T follicular helper cell (primary cell): Measurements from ENCODE around the gene ARHGEF35.
"Not testable (repeated sequence)": the region's sequence is repeated elsewhere in the genome, so short reads cannot be mapped to it uniquely, and the experiment has no call there.

Source experiments
- DNase-seq: peaks from one replicate; pipeline ENCODE4 v3.0.0-alpha.2; 2020; ENCODE audit warnings: low read depth
- total RNA-seq, 2 experiments: gene quantifications; one replicate each; lab custom pipeline; 2026; lab: John Stamatoyannopoulos, UW

The ARHGEF35 gene
- total RNA-seq, result 0.26 to 0.30 reads per million in 2 experiments

- DNase-seq, result peak; percentile 4
These were observed at the start of gene ARHGEF35 for GRCh38 chr7:144195212-144195872. TSS of gene ARHGEF35 (minus strand) at chr7:144195833. CDS start at chr7:144188383, 7,450 bp downstream.

GRCh38 chr7:144245372-144245771, 49.7 kb upstream of the ARHGEF35 start:
- DNase-seq, result not testable (repeated sequence)

GRCh38 chr7:144239365-144239764, 43.7 kb upstream of the ARHGEF35 start, which contains the start of gene OR2A42:
TSS of gene OR2A42 (minus strand) at chr7:144239605. CDS start at chr7:144232843, 6,762 bp downstream.
- DNase-seq, result not testable (repeated sequence)

GRCh38 chr7:144238530-144239082, 43.0 kb upstream of the ARHGEF35 start:
- not testable (repeated sequence) for DNase-seq

- not testable (repeated sequence) for DNase-seq
These were observed 37.4 kb upstream of the ARHGEF35 start for GRCh38 chr7:144233039-144233438.

DNA sequence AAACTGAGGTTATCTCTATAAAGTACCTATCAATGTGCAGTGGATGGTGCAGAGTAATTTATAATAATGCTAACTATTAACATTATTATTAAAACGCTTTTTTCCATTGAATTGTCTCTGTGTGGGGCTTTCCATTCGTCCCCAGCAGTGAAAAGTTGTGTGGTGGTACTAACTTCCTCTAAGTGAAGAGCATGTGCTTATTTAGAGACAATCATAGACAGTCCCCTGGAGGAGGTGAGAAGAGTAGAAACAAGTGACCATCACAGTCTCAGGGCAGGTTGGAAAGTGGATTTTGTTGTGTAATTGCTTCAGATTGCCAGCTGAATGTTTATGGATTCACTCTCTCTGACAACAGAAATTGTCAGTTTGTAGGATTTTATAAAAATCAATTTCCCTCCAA, 35.4 kb upstream of the ARHGEF35 start:
- not testable (repeated sequence) for DNase-seq

DNA sequence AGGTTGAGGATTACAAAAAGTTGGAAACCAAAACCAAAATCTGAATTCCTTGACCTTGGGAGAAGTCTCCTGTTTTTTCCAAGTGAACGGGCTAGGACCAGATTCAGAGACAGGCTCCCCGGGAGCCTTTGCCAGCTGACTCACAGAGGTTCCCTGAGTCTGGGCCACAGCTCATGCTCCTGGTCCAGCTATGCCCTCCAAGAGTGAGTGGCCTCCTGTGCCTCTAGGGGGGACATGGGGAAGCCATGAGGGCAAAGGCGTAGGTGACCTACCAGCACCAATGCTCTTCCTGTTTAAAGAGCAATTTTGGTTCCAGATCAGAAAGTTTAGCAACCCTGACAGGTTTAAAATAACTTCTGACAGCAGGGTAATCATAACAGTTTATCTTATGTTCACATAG, 33.2 kb upstream of the ARHGEF35 start:
- DNase-seq, result not testable (repeated sequence)

DNA sequence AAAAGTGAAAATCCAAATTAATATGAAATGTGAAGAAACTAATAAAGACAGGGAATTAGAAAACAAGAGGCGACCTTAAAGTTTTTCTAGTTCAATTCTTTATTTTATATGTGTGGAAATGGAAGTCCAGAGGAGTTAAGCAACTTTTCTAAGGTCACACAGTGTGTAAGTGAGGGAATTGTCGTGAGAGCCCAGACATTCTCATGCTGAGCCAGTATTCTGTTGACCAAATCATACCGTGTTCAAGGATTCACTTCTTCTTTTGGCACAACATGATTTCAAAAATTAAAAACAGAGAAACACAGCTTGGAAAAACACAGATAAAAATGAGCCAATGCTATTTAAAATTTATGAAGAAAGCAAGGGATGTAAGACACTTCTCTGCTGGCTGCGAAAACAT, 31.2 kb upstream of the ARHGEF35 start:
- not testable (repeated sequence) for DNase-seq

GRCh38 chr7:144223675-144224074, 28.0 kb upstream of the ARHGEF35 start:
- DNase-seq, result not testable (repeated sequence)

GRCh38 chr7:144220531-144220930, 24.9 kb upstream of the ARHGEF35 start:
- not testable (repeated sequence) for DNase-seq

DNA sequence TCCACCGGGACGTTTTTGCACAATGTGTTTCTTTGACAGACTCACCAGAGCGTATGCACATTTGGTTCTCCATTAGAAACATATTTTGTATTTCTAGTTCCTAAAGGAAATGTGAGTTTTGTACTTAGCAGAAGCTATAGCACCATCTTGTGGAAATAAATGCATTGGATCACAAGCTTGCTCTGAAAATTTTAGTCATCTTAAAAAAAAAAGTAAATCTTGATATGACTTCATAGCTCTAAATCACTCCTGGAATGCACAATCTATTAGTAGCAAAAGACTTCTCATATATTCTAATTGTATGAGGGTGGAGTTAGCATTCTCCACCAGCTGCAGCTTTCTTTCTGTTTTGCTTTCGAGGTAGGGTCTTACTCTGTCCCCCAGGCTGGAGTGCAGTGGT, 23.5 kb upstream of the ARHGEF35 start:
- DNase-seq, result not testable (repeated sequence)

- DNase-seq, result not testable (repeated sequence)
These were observed 22.9 kb upstream of the ARHGEF35 start for GRCh38 chr7:144218581-144218980.

- DNase-seq, result not testable (repeated sequence)
These were observed 21.6 kb upstream of the ARHGEF35 start for GRCh38 chr7:144217200-144217599.

GRCh38 chr7:144205306-144205705, 9.7 kb upstream of the ARHGEF35 start:
- not testable (repeated sequence) for DNase-seq

DNA sequence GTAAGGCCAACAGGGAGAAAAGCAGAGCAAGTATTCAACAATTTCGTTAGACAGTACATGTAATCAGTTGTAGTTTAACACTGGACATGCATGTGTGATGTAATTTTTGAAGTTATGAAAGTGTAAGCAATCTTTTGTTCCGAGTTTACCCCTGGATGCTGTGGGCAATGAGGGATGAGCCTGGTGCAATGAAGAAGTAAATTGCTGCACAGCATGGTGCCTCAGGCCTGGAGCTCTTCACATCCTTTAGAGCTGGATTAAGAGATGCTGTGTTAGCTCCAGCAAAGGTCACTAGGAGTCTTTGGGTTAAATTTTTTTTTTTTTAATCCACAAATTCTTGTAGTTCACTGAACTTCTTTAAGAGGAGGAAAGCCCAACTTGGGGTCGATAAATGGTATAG, 7.5 kb upstream of the ARHGEF35 start:
- not testable (repeated sequence) for DNase-seq

DNA sequence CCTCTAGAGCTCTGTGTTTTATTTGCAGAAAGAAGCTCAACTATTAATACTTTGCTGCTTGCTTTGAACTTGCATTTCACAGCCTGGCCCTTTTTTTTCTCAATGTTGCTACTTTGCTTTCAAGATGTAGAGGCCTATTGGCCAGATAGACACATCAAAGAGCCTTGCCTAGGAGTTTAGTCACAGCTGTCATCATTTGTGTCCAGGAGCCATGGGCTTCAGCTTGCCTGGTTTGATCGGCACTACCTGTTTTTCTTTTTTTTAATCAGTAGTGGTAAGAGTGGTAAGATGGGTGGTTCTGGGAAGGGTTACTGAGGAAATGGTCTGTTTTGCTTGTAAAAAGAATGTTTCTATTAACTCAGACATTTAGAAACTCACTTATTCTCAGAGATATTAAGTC, 6.3 kb upstream of the ARHGEF35 start:
- not testable (repeated sequence) for DNase-seq

DNA sequence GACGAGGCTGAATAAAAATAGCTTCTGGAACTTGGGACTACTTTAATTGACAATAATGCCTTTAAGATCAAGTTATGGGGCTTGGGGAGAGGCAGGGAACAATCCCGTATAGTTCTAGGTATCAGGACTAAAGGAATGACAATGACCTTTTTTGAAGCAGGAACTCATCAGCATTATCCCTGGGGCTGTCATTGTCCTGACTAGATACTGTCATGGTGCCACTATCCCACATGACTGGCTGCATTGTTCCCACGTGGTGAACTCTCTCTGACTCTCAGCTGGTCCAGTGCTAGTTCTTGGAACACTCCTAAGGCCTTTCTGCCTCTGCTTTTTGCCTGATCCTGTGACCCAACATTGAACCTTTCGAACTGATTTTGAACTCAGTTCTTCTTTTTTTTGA, 3.3 kb upstream of the ARHGEF35 start:
- not testable (repeated sequence) for DNase-seq

- DNase-seq, result not testable (repeated sequence)
These were observed 1.2 kb downstream of the ARHGEF35 start for GRCh38 chr7:144194453-144194852.

DNA sequence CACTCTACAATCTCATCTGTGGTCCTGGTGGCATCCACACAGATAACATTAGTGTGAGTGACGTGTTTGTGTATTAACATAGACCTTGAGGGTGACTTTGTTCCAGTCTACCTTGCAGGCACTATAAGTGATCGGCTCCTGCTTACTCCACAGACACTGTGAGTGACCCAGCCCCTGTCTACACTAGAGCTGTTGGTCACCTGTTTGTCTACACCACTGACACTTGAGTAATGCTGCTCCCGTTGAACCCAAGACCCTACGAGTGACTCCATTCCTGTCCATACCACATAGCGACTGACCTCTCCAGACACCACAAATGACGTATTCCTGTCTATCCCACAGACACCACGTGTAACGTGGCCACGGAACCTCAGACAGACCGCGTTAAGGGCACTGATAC, 1.9 kb downstream of the ARHGEF35 start:
- not testable (repeated sequence) for DNase-seq

- not testable (repeated sequence) for DNase-seq
These were observed 7.0 kb downstream of the ARHGEF35 start for GRCh38 chr7:144188578-144189171.

DNA sequence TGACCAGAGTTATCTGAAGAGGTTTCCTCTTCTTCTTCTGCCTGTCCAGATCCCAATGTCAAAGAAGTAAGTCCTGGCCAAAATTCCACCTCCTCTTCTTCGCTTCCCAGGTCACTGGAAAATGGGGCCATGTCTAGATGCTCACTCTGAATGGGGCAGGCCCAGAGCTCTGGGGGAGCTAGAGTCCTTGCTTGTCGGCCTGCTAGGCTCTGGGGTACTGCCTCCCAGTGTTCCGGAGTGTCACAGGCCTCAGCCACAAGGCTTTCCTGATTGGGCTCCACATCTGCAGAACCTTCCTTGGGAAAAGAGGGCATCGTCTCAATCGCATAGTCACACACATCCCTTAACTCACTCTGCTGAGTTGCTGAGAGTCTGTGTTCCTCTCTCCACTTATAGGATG, 7.8 kb downstream of the ARHGEF35 start:
- DNase-seq, result not testable (repeated sequence)

DNA sequence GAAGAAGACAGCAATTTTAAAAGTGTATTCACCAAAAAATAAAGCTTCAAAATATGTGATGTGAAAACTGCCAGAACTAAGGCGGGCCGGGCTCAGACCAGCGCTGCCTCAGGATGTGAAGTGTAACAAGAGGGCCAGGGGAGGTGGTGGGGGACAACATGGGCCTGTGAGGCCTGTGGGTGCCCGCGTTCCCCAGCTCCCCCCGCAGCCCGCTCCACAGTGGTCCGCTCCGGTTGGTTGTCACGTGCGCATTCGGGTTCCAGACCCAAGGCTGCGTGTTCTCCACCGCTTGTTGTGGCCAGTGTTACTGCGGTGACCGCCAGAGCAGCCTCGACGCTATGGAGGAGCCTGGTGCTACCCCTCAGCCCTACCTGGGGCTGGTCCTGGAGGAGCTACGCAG, 12.5 kb downstream of the ARHGEF35 start, which contains the start of gene CTAGE4:
TSS of gene CTAGE4 (plus strand) at position 301 of the 400 bp plus-strand sequence. CDS start at position 339, 38 bp downstream.
- DNase-seq, result not testable (repeated sequence)

DNA sequence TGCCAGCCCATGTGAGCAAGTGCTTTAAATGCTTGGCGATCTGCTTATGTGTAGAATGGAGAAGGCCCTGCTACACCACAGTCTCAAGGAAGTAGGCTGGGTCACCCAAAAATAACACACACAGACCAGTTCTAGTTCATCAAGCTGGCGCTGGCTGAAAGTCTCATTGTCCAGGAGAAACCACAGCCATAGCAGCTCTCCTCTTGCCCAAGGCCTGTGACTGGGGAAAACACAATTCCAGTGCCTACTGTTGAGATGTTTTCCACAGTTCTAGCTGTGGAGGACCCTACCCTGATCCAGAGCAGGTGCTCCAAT, 16.5 kb downstream of the ARHGEF35 start:
- not testable (repeated sequence) for DNase-seq
